ENCODE measurements around the gene PLA2G1B. TPM values are rescaled to one million over a fixed set of nuclear protein-coding genes. Genes with fewer than 3 reads are reported as not detected.

Gene PLA2G1B
- total and polyA plus RNA-seq, 2 of the 13 experiments (the other 11 are each of a cell fraction or from before 2014, with no cell fraction given) = 0.33 to 1.4 TPM

GRCh38 chr12:120342175-120343038 is 14.8 kb upstream of the PLA2G1B start (continued):
- no peak for TF ChIP-seq KIAA2018 (CRISPR knock-in tag; IDR thresholded peaks at IDR 0.05; ENCODE audit: borderline replicate concordance)
- no peak for TF ChIP-seq ZNF710 (CRISPR knock-in tag; IDR thresholded peaks at IDR 0.05; ENCODE audit: borderline replicate concordance)
- TF ChIP-seq ZNF274 (CRISPR knock-in tag; IDR thresholded peaks at IDR 0.05) = no peak
- TF ChIP-seq THRA (CRISPR knock-in tag; IDR thresholded peaks at IDR 0.05; ENCODE audit: borderline replicate concordance) = peak; percentile 30; the same call in 1 of the 2 replicates
- TF ChIP-seq NR0B2 (CRISPR knock-in tag; IDR thresholded peaks at IDR 0.05) = no peak
- TF ChIP-seq IRX3 (CRISPR knock-in tag; IDR thresholded peaks at IDR 0.05; ENCODE audit: borderline replicate concordance, low read depth) = no peak
- TF ChIP-seq ZNF687 (CRISPR knock-in tag; IDR thresholded peaks at IDR 0.05) = peak; percentile 50; the same call in 1 of the 2 replicates
- no peak for TF ChIP-seq MTA3 (CRISPR knock-in tag; IDR thresholded peaks at IDR 0.05)
